ENCODE measurements around the gene CAB39. TPM values are rescaled to one million over a fixed set of nuclear protein-coding genes. Genes with fewer than 3 reads are reported as not detected.
A peak's percentile ranks its signal among the peaks of the same experiment; 100 is the strongest.

CAB39 gene
- total RNA-seq, 1 donor, result 53.2 TPM

GRCh38 chr2:230717600-230717999, 5.0 kb downstream of the CAB39 start:
- no peak overlapping the region for H3K4me3 ChIP-seq (ENCODE audit: insufficient read depth, low read length)
- DNase-seq (ENCODE audit: insufficient read length, low spot score, missing footprints), result peak; percentile 37
- H4K20me1 ChIP-seq (ENCODE audit: insufficient read depth, low read length), result peaks cover 73% of the 10 kb centered on the region
- no peaks in the 10 kb centered on the region for H3K9me3 ChIP-seq (ENCODE audit: low read depth, low read length)
- peaks cover 31% of the 10 kb centered on the region for H3K4me1 ChIP-seq (ENCODE audit: insufficient read depth, low read length)
- no peak for TF ChIP-seq CTCF (IDR thresholded peaks at IDR 0.05; ENCODE audit: extremely low read depth, low read depth, low read length)
- H3K27me3 ChIP-seq (ENCODE audit: insufficient read depth, low read length), result no peaks in the 10 kb centered on the region
- peaks cover 99% of the 10 kb centered on the region for H3K79me2 ChIP-seq (ENCODE audit: insufficient read depth, low read length)
- no peak overlapping the region for H2AFZ ChIP-seq (ENCODE audit: low read length)
- H3K36me3 ChIP-seq (ENCODE audit: insufficient read depth, low read length), result peaks cover 4% of the 10 kb centered on the region
- no peak overlapping the region for H3K27ac ChIP-seq (ENCODE audit: low read depth, low read length)
- no peak overlapping the region for H3K4me2 ChIP-seq (ENCODE audit: insufficient read depth, low read length)

GRCh38 chr2:230719340-230719739, 6.7 kb downstream of the CAB39 start:
- no peak overlapping the region for H3K4me2 ChIP-seq (ENCODE audit: insufficient read depth, low read length)
- peaks cover 72% of the 10 kb centered on the region for H4K20me1 ChIP-seq (ENCODE audit: insufficient read depth, low read length)
- peaks cover 97% of the 10 kb centered on the region for H3K79me2 ChIP-seq (ENCODE audit: insufficient read depth, low read length)
- H3K4me1 ChIP-seq (ENCODE audit: insufficient read depth, low read length), result peaks cover 28% of the 10 kb centered on the region
- no peaks in the 10 kb centered on the region for H3K27me3 ChIP-seq (ENCODE audit: insufficient read depth, low read length)
- H3K4me3 ChIP-seq (ENCODE audit: insufficient read depth, low read length), result no peak overlapping the region
- no peak overlapping the region for H2AFZ ChIP-seq (ENCODE audit: low read length)
- DNase-seq (ENCODE audit: insufficient read length, low spot score, missing footprints), result peak; percentile 73
- no peak for TF ChIP-seq CTCF (IDR thresholded peaks at IDR 0.05; ENCODE audit: extremely low read depth, low read depth, low read length)
- H3K36me3 ChIP-seq (ENCODE audit: insufficient read depth, low read length), result peaks cover 8% of the 10 kb centered on the region
- peak overlapping the region; percentile 6 for H3K27ac ChIP-seq (ENCODE audit: low read depth, low read length)
- H3K9me3 ChIP-seq (ENCODE audit: low read depth, low read length), result no peaks in the 10 kb centered on the region

GRCh38 chr2:230721712-230722111, 9.1 kb downstream of the CAB39 start:
- peaks cover 53% of the 10 kb centered on the region for H4K20me1 ChIP-seq (ENCODE audit: insufficient read depth, low read length)

More at GRCh38 chr2:230721712-230722111, 9.1 kb downstream of the CAB39 start:
- Histone ChIP-seq H2AFZ (ENCODE audit: low read length) (no peak overlapping the region), H3K4me1 (ENCODE audit: insufficient read depth, low read length) (peaks cover 10% of the 10 kb centered on the region), H3K4me3 (ENCODE audit: insufficient read depth, low read length) (no peak overlapping the region), H3K36me3 (ENCODE audit: insufficient read depth, low read length) (peaks cover 16% of the 10 kb centered on the region), H3K27me3 (ENCODE audit: insufficient read depth, low read length) (no peaks in the 10 kb centered on the region), H3K4me2 (ENCODE audit: insufficient read depth, low read length) (no peak overlapping the region), H3K27ac (ENCODE audit: low read depth, low read length) (no peak overlapping the region), H3K79me2 (ENCODE audit: insufficient read depth, low read length) (peaks cover 92% of the 10 kb centered on the region), H3K9me3 (ENCODE audit: low read depth, low read length) (no peaks in the 10 kb centered on the region)
- DNase-seq (ENCODE audit: insufficient read length, low spot score, missing footprints), result no peak
- no peak for TF ChIP-seq CTCF (IDR thresholded peaks at IDR 0.05; ENCODE audit: extremely low read depth, low read depth, low read length)

All from osteoblast (primary cell).